8988T (cell line): ENCODE measurements around the gene PPM1E.
"Not testable (repeated sequence)": the region's sequence is repeated elsewhere in the genome, so short reads cannot be mapped to it uniquely, and the experiment has no call there.

Source experiments
- DNase-seq: peaks from one replicate; pipeline ENCODE4 v3.0.0; 2011

PPM1E gene

DNA sequence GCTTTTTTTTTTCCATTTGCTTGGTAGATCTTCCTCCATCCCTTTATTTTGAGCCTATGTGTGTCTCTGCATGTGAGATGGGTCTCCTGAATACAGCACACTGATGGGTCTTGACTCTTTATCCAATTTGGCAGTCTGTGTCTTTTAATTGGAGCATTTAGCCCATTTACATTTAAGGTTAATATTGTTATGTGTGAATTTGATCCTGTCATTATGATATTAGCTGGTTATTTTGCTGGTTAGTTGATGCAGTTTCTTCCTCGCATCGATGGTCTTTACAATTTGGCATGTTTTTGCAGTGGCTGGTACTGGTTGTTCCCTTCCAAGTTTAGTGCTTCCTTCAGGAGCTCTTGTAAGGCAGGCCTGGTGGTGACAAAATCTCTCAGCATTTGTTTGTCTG, 94.5 kb downstream of the PPM1E start:
- DNase-seq: not testable (repeated sequence)

DNA sequence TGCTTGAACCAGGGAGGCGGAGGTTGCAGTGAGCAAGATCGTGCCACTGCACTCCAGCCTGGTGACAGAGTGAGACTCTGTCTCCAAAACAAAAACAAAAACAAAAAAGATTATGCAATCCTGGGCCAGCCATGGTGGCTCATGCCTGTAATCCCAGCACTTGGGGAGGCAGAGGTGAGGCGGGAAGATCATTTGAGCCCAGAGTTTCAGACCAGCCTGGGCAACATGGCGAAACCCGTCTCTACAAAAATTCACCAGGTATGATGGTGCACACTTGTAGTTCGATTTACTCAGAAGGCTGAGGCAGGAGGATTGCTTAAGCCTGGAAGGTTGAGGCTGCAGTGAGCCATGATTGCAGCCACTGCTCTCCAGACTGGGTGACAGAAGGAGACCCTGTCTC, 109.6 kb downstream of the PPM1E start:
- no peak for DNase-seq

DNA sequence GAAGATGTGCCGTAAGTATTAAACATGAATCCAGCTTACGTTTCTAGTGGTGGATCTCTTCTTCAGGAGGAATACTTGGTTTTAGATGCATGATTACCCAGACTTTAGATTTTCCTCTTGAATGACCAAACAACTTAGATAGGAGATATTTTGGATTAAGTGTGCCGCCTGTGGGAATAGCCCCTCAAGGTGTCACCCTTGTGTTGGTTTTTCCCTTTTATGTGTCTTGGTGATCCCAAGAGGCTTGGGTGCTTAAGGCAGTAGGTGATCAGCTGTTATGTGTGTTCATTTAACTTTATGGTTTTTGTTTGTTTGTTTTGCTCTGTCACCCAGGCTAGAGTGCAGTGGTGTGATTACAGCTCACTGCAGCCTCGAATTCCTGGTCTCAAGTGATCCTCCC, 115.1 kb downstream of the PPM1E start:
- DNase-seq: no peak

DNA sequence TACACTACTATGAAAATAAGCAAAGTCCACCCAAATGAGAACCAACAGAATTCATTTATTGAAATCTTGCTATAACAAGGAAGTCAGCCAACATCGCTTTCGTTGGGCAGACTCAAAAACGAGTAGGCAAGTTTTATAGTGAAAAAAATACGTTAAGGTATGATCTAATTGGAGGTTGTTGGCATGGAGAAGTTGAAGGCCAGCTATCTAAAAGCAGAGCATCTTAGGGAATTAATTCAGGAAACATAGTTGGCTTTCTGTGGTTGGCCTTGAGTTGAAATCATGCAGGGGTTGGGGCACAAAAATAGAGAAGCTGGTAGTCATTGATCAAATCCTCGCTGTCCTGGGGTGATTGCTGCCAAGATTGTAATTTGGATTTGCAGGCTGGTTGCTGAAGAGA, 118.3 kb downstream of the PPM1E start:
- no peak for DNase-seq

DNA sequence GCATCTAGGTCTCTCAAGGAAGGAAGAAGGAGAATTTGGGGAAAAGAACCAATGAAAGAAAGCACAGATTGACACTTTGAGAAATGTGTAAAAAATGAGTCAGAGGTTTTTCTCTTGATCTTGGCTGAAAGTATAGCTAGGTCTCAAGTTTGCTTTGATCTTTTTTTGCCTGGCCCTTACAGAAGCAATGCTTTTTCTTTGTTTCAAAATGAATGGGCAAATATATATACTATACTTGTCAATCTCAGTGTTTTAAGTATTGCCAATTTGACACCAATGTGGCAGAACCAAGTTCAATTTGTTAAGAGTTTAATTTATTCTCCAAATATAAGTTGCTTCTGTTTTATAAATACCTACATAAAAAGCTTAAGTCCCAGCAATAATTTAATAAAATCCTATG, 119.6 kb downstream of the PPM1E start:
- no peak for DNase-seq

DNA sequence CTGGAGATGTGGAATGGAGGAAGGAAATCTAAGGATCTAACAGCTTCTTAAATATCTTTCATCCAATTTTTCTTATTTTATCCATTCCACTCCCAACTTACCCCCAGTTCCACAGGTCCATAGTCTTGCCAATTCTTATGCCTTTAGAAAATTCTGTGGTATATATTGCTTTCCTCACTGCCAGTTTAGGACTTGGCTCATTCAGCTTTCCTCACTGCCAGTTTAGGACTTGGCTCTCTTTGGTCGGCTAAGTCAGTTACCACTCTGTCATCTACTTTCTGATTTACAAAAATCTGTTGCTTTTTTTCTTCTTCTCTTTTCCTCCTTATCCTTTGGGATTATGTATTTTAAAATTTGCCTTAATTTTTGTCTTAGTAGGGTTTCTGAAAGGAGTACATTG, 128.5 kb downstream of the PPM1E start:
- no peak for DNase-seq

DNA sequence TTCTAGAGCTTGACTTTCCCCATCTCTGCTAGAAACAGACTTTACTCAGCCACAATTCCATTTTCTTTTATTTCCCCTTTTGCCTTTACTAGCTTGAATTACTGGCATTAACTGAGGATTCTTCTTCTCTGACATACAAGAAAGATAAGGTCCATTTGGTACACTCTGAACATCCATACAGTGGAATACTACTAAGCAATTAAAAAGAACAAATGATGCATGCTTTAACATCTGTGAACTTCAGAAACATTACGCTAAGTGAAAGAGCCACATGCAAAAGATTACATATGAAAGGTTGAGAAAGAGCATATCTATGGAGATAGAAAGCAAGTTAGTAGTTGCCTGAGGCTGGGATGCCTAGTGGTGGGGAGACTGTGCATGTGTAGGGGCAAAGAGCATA, 130.9 kb downstream of the PPM1E start:
- no peak for DNase-seq

DNA sequence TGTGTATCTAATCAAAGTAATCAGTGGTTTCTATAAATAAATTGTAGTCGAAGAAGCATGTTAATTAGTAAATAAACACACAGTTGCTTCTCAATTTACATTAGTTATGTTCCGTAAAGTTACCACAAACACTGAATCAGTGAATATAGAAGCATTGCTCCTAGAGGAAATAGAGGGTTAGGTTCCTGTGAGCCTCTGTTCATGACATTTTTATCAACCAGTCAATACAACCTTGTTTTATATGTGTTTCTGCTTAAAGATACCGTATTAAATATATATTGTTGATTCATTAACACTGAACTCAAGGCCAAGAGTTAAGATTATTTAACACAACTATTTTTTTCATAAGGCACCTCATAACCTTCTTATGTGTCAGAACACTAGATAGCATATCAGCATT, 134.3 kb downstream of the PPM1E start:
- DNase-seq: no peak

DNA sequence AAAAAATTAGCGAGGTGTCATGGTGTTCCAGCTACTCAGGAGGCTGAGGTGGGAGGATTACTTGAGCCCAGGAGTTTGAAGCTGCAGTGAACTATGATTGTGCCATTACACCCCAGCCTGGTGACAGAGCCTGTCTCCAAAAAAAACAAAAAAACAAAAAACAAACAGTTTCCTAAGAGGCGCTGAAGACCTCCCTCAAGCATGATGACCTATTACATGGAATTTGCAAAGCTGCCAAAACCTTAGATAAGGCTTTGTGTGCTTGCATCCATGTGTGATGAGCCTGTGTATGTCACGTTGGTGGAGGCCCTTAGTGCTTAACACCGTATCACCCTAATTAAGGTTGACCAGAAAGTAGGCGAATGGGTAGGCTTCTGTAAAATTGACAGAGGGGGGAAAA, 143.5 kb downstream of the PPM1E start:
- no peak for DNase-seq

DNA sequence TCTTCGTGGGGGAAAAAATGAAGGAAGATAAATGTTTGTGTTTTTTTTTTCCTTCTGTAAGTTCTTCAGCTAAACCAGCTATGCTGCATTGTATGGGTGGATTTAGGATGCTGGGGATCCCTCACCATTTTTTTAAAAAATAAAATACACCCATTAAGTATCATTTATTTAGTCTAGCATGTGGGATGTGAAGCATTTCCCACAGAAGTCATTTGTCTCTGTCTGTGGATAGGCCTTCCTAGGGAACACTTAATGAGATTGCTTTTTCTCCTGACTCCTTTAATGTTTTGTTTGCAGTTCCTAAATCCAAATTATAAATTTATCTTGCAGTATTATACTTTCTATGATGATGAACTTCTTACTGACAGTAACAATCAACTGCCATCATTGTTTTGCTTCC, 146.7 kb downstream of the PPM1E start:
- DNase-seq: no peak

DNA sequence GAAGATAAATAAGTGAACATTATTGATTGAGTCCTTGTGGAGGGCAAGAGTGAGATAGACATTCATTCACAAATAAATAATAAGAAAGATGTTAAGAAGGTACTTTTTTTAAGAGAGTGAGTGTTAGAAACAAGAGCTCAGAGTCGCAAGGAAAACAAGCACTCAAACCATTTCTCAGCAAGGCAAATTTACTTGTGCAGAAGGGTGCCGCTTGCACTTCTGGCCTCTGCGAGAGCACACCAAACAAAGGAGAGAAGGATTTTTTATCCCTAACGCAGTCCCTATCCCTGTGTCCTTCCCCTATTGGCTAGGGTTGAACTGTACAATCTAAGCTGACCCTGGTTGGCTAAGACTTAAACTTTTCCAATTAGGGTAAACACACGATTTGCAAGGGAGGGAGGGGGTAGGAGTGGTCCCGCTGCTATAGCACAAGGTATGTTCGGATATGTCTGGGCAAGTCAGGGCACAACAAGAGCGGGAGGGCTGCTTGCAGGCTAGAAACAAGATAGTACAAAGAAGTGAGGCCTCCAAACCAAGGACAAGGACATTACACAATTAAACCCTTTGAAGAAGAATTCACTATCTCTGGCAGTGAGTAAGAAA, 156.2 kb downstream of the PPM1E start:
- no peak for DNase-seq

DNA sequence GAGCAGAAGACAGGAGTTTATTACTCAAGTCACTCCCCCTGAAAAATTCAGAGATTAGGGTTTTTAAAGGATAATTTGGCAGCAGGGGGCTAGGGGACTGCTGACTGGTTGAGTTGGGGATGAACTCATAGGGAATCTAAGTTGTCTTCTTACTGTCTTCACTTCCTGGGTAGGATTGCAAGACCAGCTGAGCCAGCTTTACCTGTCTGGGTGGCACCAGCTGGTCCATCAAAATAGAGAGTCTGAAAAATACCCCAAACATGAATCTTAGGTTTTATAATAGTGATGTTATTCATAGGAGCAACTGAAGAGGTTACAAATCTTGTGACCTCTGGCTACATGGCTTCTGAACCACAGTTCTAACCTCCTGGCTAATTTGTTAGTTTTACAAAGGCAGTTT, 157.9 kb downstream of the PPM1E start:
- DNase-seq: no peak

DNA sequence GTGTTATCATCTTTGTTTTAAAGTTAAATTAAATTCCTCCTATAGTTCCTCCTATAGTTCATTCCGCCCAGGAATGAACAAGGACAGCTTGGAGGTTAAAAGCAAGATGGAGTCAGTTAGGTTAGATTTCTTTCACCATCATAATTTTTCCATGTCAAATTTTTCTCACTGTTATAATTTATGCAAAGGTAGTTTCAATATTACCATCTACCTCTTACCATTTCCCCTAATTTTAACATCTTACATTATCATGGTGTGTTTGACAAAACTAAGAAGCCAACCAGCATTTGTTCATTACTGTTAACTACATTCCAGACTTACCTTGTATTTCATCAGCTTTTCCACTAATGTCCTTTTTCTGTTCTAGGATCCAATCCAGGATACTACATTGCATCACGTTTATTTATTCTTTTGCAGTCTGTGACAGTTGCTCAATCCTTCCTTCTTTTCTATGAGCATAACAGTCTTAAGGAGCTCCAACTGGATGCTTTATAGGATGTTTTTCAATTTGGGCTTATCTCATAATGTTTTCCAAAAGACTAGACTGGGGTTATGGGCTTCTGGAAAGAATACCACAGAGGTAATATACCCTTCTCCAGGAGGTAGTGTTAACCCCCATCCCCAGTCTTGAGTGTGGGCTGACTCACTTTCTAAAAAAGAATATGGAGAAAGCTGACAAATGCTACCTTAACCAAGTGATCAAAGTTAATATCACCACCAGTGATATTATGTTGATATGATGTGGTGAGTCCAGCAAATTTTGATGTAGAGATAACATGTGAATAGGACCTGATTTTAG, 158.5 kb downstream of the PPM1E start:
- no peak for DNase-seq

DNA sequence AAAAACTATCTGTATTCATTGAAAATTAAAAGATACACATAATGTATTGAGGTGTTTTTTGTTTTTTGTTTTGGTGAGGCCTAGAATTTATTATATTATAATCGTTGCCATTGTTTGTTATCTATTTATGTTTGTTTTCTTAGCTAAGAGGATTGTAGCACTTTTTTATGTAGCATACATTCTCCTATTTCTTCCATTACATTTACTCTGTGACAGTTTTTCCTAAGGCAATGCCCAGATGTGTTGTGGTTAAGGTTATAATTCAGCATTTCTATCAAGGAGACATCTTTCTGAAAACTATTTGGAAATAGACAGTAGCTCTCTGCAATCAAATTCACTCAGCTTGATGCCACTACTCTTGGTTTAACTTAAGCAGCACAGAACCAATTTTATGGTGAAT, 161.6 kb downstream of the PPM1E start:
- DNase-seq: no peak

DNA sequence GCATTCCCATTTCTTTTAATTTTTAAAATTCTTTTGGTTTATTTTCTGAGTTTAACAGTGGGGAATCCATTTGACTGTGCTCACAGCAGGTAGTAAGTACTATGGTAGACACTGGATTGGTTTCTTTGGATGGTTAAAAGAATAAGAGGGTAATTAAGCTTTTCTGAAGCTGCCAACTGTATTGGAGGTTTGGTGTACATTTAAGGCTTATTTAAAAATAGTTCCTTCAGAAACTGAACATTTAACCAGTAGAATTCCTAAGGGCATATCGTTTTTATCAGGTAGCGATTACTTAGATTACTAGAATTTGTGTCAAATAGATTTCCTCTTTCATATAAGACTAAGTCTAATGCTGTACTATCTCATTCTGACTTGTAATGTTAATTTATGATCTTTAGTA, 162.4 kb downstream of the PPM1E start:
- no peak for DNase-seq

DNA sequence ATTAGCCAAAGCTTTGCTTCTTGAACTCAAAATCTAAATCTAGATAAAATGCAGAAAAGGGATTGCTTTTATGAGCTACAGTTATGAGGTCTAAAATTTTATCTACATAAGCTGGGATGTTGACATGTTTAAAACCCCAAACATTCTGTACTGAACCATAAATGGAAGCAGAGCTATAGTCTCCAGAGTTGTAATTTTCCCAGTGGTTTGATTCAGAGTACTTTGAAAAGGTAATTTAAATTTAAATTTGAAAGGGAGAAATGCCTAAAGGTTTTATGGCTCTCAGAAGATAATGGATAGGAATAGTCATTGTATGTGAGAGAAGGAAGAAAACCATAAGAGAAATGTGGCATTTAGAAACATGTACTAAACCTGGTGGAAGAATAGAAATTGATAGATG, 163.2 kb downstream of the PPM1E start:
- DNase-seq: no peak

DNA sequence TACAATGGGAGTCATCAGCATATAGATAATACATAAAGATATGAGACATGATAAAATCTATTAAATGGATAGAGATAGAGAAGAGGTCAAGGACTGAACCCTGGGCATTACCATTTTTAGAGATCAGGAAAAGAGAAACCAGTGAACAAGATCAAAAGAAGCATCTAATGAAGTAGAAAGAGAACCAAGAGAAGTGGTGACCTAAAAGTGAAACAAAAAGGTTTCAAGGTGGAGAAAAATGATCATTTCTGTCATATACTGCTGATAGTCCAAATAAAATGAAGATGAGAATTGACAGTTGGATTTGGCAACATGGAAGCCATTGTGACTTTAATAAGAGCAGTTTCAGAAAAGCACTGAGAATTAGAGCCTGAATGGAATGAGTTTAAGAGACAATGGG, 165.1 kb downstream of the PPM1E start:
- DNase-seq: no peak

DNA sequence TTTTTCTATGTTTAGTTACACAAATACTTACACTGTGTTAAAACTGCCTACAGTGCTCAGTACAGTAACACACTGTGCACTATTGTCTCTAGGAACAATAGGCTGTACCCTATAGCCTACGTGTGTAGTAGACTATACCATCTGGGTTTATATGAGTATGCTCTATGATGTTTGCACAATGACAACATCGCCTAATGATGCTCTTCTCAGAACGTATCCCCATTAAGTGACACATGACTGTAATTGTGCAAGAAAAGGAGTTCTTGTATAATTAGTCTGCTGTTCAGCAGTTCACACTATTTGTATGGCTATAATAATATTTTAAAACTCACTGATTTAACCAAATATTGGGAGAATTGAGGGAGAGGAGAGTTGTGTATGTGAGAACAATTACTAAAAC, 177.3 kb downstream of the PPM1E start:
- DNase-seq: no peak

DNA sequence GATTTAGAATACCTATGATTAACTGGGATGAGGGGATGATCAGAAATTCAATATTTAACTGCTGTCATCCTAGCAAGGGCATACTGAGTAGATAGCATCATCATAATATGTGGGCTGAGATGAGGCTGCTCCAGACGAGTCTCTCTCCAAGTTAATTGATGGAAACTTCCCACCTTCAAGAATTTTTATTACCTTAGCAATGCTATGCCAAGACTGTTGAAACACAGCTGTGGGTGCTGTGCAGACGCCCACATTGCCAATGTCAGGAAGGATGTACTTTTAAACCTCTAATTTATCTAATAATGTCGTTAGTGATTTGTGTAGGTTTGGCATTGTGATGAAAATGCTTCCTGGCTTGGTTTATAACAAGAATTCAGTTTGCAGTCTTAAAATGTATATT, 180.6 kb downstream of the PPM1E start:
- DNase-seq: no peak

DNA sequence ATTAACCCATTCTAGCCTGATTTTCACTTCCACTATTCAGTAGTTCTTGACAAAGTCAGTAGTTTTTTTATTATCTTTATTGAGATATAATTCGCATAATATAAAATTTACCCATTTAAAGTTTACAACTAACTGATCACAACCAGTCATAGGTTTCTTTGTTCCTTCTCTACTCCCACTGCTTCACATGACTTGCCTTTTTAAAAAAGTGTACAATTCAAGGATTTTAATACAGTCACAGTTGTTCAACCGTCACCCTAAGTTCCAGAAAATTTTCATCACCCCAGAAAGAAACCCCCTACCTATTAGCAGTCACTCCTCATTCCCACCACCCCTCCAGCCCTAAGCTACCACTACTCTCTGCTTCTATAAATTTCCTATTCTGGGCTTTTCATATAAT, 188.5 kb downstream of the PPM1E start:
- no peak for DNase-seq

DNA sequence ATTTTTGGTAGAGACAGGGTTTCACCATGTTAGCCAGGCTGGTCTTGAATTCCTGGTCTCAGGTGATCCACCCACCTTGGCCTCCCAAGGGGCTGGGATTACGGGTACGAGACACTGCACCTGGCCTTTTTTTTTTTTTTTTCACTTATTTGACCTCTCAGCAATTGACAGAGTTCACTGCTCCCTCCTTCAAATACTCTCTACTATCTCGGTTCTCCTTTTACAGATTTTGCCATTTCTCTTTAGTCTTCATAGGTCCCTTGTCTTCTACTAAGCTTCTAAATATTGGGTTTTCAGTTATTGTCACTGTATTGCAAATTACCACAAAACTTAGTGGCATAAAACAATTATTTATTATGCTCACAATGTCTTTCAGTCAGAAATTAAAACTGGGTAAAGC, 191.8 kb downstream of the PPM1E start:
- DNase-seq: no peak

DNA sequence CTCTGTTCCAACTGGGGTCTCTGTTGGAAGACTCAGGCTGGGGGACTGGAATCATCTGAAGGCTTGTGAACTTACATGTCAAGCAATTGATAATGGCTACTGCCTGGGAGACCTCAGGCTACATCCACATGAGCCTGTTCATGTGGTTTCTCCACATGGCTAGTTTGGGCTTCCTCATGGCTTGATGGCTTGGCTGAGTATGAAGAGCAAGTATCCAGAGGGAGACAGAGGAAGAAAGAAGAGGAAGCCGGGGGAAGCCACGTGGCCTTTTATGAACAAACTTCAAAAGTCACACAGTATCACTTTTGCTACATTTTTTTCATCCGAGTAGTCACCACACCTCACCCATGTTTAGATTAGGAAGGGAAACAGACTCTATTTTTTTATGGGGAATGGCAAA, 192.2 kb downstream of the PPM1E start:
- no peak for DNase-seq

DNA sequence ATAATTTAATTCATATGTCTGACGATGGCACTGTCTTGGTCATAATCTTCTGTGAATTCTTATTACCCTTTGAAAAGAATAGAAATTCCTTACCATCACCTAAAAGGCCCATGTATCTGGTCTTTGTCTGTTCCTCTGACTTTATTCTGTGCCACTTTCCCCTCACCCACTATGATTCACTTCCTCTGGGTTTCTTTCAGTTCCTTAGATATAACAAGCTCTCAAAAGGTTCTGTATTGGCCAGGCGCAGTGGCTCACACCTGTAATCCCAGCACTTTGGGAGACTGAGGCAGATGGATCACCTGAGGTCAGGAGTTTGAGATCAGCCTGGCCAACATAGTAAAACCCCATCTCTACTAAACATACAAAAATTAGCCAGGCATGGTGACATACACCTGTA, 198.7 kb downstream of the PPM1E start:
- not testable (repeated sequence) for DNase-seq

DNA sequence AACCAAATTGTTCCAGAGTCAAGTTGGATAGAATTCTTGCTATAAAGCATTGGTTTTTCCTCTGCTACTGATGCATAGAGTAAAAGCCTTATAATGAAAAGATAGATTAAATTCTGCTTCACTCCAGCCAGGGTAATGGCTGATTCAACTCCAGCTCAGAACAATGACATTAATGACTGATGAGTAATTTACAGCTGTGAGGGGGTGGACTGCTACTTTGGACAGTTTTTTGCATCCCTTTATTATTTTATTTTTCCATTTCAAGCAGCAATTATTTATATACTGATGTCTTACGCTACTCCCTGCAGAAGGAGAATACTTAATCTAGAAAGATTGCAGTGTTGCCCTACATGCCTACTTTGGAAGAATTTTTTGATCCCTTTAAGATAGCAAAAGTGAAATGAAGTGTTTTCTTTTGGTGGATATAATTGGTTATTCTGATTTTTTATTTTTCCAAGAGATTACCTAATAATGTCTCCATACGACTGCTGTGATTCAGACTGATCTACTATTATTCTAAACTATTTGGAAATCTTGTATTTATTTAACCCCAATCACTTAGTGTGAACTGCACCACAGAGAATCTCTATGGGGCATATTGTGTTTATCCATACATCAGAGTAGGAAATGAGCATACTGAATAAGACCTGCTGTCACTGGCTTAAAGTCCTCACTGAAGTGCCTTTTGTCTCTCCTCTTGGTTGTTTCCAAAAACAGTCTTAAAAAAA, 201.5 kb downstream of the PPM1E start:
- DNase-seq: no peak

DNA sequence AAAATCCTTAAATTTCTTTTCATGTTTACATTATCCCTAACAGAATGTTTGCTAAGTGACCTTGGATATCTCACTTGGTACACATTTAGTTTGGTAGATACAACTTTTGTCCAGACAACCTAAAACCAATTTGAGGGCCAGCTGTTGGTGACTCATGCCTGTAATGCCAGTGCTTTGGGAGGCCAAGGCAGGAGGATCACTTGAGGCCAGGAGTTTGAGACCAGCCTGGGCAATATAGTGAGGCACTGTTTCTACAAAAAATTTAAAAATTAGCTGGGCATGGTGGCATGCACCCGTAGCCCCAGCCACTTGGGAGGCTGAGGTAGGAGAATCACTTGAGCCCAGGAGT, 202.0 kb downstream of the PPM1E start:
- not testable (repeated sequence) for DNase-seq
